ENCODE data around the gene ZNF892.

ZNF892 gene

GRCh38 chr2:95234286-95234785 lies 27.0 kb downstream of the ZNF892 start:
- H3K4me1 ChIP-seq (ENCODE audit: control insufficient read depth, insufficient read depth, low read length), result no peaks in the 10 kb centered on the region
- TF ChIP-seq ZNF513 (tag by site-specific recombination; IDR thresholded peaks at IDR 0.05), result no peak
- no peak for TF ChIP-seq ZNF37A (tag by site-specific recombination; IDR thresholded peaks at IDR 0.05)
- TF ChIP-seq ZNF175 (tag by site-specific recombination; IDR thresholded peaks at IDR 0.05), result no peak
- no peak for TF ChIP-seq ZNF394 (tag by site-specific recombination; IDR thresholded peaks at IDR 0.05; ENCODE audit: borderline replicate concordance)
- TF ChIP-seq ZNF341 (tag by site-specific recombination; IDR thresholded peaks at IDR 0.05; ENCODE audit: low read depth), result no peak
- TF ChIP-seq SP7 (tag by site-specific recombination; IDR thresholded peaks at IDR 0.05), result no peak
- no peak for TF ChIP-seq ZBTB48 (tag by site-specific recombination; IDR thresholded peaks at IDR 0.05)
- TF ChIP-seq ZFP3 (tag by site-specific recombination; IDR thresholded peaks at IDR 0.05; ENCODE audit: low read depth), result no peak
- TF ChIP-seq ZNF501 (tag by site-specific recombination; IDR thresholded peaks at IDR 0.05), result no peak
- TF ChIP-seq ZNF585B (tag by site-specific recombination; IDR thresholded peaks at IDR 0.05), result no peak
- no peak for TF ChIP-seq TRIM28 (IDR thresholded peaks at IDR 0.05; ENCODE audit: borderline replicate concordance, low read length)
- no peak for TF ChIP-seq ZNF558 (tag by site-specific recombination; IDR thresholded peaks at IDR 0.05)
- TF ChIP-seq ZBTB8A (tag by site-specific recombination; IDR thresholded peaks at IDR 0.05), result no peak
- no peak for TF ChIP-seq ZNF548 (tag by site-specific recombination; IDR thresholded peaks at IDR 0.05)
- no peak for TF ChIP-seq ZNF677 (tag by site-specific recombination; IDR thresholded peaks at IDR 0.05)
- H3K9me3 ChIP-seq (ENCODE audit: control insufficient read depth, insufficient read depth, low read depth, low read length), result no peaks in the 10 kb centered on the region
- H3K36me3 ChIP-seq (ENCODE audit: control insufficient read depth in 2 of 2, insufficient read depth in 1 of 2, low read length in 2 of 2), result no peaks in the 10 kb centered on the region
- no peak overlapping the region for H3K27ac ChIP-seq (ENCODE audit: extremely low read depth, low read depth, low read length)
- ChIA-PET POLR2A (no interaction called here), CTCF (no interaction called here)
- no peak overlapping the region for H3K4me3 ChIP-seq (ENCODE audit: low read depth, low read length)

GRCh38 chr2:95234816-95235215 lies 27.5 kb downstream of the ZNF892 start:
- no peaks in the 10 kb centered on the region for H3K9me3 ChIP-seq (ENCODE audit: control insufficient read depth, insufficient read depth, low read depth, low read length)
- H3K4me3 ChIP-seq (ENCODE audit: low read depth, low read length), result no peak overlapping the region
- POLR2A ChIA-PET, result no interaction called here
- no peaks in the 10 kb centered on the region for H3K4me1 ChIP-seq (ENCODE audit: control insufficient read depth, insufficient read depth, low read length)
- CTCF ChIA-PET, result no interaction called here
- TF ChIP-seq ZNF488 (tag by site-specific recombination; IDR thresholded peaks at IDR 0.05) (no peak), ZNF24 (tag by site-specific recombination; IDR thresholded peaks at IDR 0.05) (no peak), ZIC2 (tag by site-specific recombination; IDR thresholded peaks at IDR 0.05) (no peak), ZNF704 (tag by site-specific recombination; IDR thresholded peaks at IDR 0.05) (no peak), ZNF776 (tag by site-specific recombination; IDR thresholded peaks at IDR 0.05; ENCODE audit: borderline replicate concordance) (no peak), REST (tag by site-specific recombination; IDR thresholded peaks at IDR 0.05) (no peak), MYNN (tag by site-specific recombination; IDR thresholded peaks at IDR 0.05; ENCODE audit: borderline replicate concordance) (no peak), GLI2 (tag by site-specific recombination; IDR thresholded peaks at IDR 0.05; ENCODE audit: borderline replicate concordance, low read depth) (no peak), ZNF248 (tag by site-specific recombination; IDR thresholded peaks at IDR 0.05) (no peak), KLF10 (tag by site-specific recombination; IDR thresholded peaks at IDR 0.05) (no peak)
- no peak overlapping the region for H3K27ac ChIP-seq (ENCODE audit: extremely low read depth, low read depth, low read length)
- no peaks in the 10 kb centered on the region for H3K36me3 ChIP-seq (ENCODE audit: control insufficient read depth in 2 of 2, insufficient read depth in 1 of 2, low read length in 2 of 2)
